Esophagus squamous epithelium (tissue), 5 donors: ENCODE measurements around the gene KCNMA1. TPM values are rescaled to one million over a fixed set of nuclear protein-coding genes. Genes with fewer than 3 reads are reported as not detected.

Source experiments
- DNase-seq: peaks from one replicate; lab custom pipeline; 2025; lab: John Stamatoyannopoulos, UW
- H3K27ac ChIP-seq, 4 donors: fragments of 200-600 bp; sonication (generic); one replicate each; pipeline ENCODE4 v1.5.1; 2016 to 2019; ENCODE audit warnings: mild to moderate bottlenecking in 1 of 4
- H3K27me3 ChIP-seq, 4 donors: fragments of 200-600 bp; sonication (generic); 1 replicate in 3 of 4; 2 replicates in 1 of 4; pipeline versions ENCODE4 v1.5.1 to v1.6.0; 2017 to 2021; ENCODE audit warnings: antibody characterized with exemption in 1 of 4
- H3K36me3 ChIP-seq, 3 donors: fragments of 200-600 bp; sonication (generic); one replicate each; pipeline ENCODE4 v1.5.1; 2016 to 2019
- H3K4me1 ChIP-seq, 3 donors: fragments of 200-600 bp; sonication (generic); one replicate each; pipeline ENCODE4 v1.5.1; 2017 to 2019
- H3K4me3 ChIP-seq, 4 donors: fragments of 200-600 bp; sonication (generic); 1 replicate in 3 of 4; 2 replicates in 1 of 4; pipeline ENCODE4 v1.5.1; 2016 to 2019; ENCODE audit warnings: mild to moderate bottlenecking in 2 of 4, moderate library complexity in 1 of 4
- H3K9me3 ChIP-seq, 3 donors: fragments of 200-600 bp; sonication (generic); one replicate each; pipeline ENCODE4 v1.5.1; 2016 to 2019
- CTCF ChIP-seq, 6 experiments: fragments of 450-650 bp in 4 of 6; fragments of 200-600 bp in 2 of 6; sonication (generic) in 2 of 6; IDR thresholded peaks; one replicate each; pipeline ENCODE4 v1.5.1; 2016 to 2019; ENCODE audit warnings: antibody characterized with exemption in 6 of 6, mild to moderate bottlenecking in 4 of 6, moderate library complexity in 4 of 6
- POLR2A ChIP-seq, 4 donors: fragments of 450-650 bp; IDR thresholded peaks; one replicate each; pipeline ENCODE4 v1.6.1; 2017; ENCODE audit warnings: antibody characterized with exemption in 4 of 4, mild to moderate bottlenecking in 4 of 4, moderate library complexity in 3 of 4
- WGBS, 2 donors: methylation state at CpG; one replicate each; pipeline ENCODE4 v1.1.5; 2018; 5-methylcytosine and 5-hydroxymethylcytosine counted together
- intact Hi-C: fragments of 100-400 bp; cut with DNase I; formaldehyde crosslinking; loops from one replicate; pipeline ENCODE4 v1.15.0; 2022
- total RNA-seq, 4 donors: library from RNA; depleted of rRNA; stranded (reverse); fragments of >200 nt; gene quantifications; one replicate each; pipeline ENCODE4 v1.1.0, GENCODE V29; 2016
- donor health status: DM: yes; HTN: yes; CAD: no.

KCNMA1 gene
- total RNA-seq, 4 donors from 2014 or later = 7.5 to 74.2 (median 18.0) TPM

GRCh38 chr10:77259171-77259874 lies 378.3 kb downstream of the KCNMA1 start:
- H3K4me3 ChIP-seq = no peak overlapping the region
- H3K4me1 ChIP-seq = peaks cover 0 to 9% (median 0%) of the 10 kb centered on the region in 3 donors
- intact Hi-C loops = no loop called here
- TF ChIP-seq POLR2A (IDR thresholded peaks at IDR 0.05) = no peak
- TF ChIP-seq CTCF (IDR thresholded peaks at IDR 0.05) = no peak
- DNase-seq = no peak
- H3K9me3 ChIP-seq = no peaks in the 10 kb centered on the region
- peaks cover 0 to 5% (median 0%) of the 10 kb centered on the region in 4 donors for H3K27me3 ChIP-seq
- no peak overlapping the region for H3K27ac ChIP-seq
- 73 to 79% methylated on average over 4 of the region's 4 CpGs for WGBS, 2 donors
- H3K36me3 ChIP-seq = no peaks in the 10 kb centered on the region

- intact Hi-C loops = no loop called here
- 83 to 88% methylated on average over 2 of the region's 2 CpGs for WGBS, 2 donors
- H3K36me3 ChIP-seq = no peaks in the 10 kb centered on the region
- no peak overlapping the region for H3K27ac ChIP-seq
- no peaks in the 10 kb centered on the region for H3K27me3 ChIP-seq
- no peak overlapping the region for H3K4me3 ChIP-seq
- peaks cover 0 to 29% (median 0%) of the 10 kb centered on the region in 3 donors for H3K4me1 ChIP-seq
- no peak for DNase-seq
- H3K9me3 ChIP-seq = no peaks in the 10 kb centered on the region
- no peak for TF ChIP-seq POLR2A (IDR thresholded peaks at IDR 0.05)
- TF ChIP-seq CTCF (IDR thresholded peaks at IDR 0.05) = no peak
Observed at GRCh38 chr10:77256346-77256745, 381.3 kb downstream of the KCNMA1 start.

GRCh38 chr10:77253556-77254064 lies 384.0 kb downstream of the KCNMA1 start:
- Histone ChIP-seq H3K4me1 (peaks cover 0 to 41% (median 3%) of the 10 kb centered on the region in 3 donors), H3K27me3 (no peaks in the 10 kb centered on the region), H3K4me3 (no peak overlapping the region), H3K9me3 (no peaks in the 10 kb centered on the region), H3K27ac (no peak overlapping the region), H3K36me3 (no peaks in the 10 kb centered on the region)
- WGBS, 2 donors = 86 to 89% methylated on average over 4 of the region's 4 CpGs
- no peak for DNase-seq
- intact Hi-C loops = no loop called here
- TF ChIP-seq CTCF (IDR thresholded peaks at IDR 0.05) (no peak), POLR2A (IDR thresholded peaks at IDR 0.05) (no peak)

GRCh38 chr10:77253147-77253545 lies 384.5 kb downstream of the KCNMA1 start:
- H3K27me3 ChIP-seq = no peaks in the 10 kb centered on the region
- no peak for DNase-seq

More at GRCh38 chr10:77253147-77253545, 384.5 kb downstream of the KCNMA1 start:
- H3K36me3 ChIP-seq = no peaks in the 10 kb centered on the region
- no peak for TF ChIP-seq POLR2A (IDR thresholded peaks at IDR 0.05)
- TF ChIP-seq CTCF (IDR thresholded peaks at IDR 0.05) = no peak
- WGBS, 2 donors = 100% methylated on average over 1 of the region's 1 CpG; no CpG with 5 or more reads in 1 of the 2 donors
- H3K4me1 ChIP-seq = peaks cover 0 to 43% (median 3%) of the 10 kb centered on the region in 3 donors
- no peaks in the 10 kb centered on the region for H3K9me3 ChIP-seq
- H3K27ac ChIP-seq = no peak overlapping the region
- intact Hi-C loops = no loop called here
- no peak overlapping the region for H3K4me3 ChIP-seq
